ENCODE results near the gene SIX5.

The SIX5 gene

DNA sequence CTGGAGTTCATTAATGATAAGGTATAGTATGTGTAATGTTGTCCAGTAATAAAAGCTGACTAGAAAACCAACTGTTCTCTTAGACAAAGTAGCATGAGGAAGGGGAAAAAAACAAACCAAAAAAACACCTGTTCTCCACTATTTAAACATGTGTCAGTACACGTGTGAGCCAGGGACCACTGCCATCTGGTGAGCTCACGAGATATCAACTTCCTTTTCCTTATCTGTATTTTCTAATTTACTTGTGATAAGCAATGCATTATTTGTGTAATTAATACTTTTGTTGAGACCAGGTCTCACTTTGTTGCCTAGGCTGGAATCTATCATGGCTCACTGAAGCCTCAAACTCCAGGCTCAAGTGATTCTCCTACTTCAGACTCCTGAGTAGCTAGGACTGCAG lies 4.3 kb upstream of the SIX5 start:
- no peak for DNase-seq (ENCODE audit: low read depth in 3 of 3)

DNA sequence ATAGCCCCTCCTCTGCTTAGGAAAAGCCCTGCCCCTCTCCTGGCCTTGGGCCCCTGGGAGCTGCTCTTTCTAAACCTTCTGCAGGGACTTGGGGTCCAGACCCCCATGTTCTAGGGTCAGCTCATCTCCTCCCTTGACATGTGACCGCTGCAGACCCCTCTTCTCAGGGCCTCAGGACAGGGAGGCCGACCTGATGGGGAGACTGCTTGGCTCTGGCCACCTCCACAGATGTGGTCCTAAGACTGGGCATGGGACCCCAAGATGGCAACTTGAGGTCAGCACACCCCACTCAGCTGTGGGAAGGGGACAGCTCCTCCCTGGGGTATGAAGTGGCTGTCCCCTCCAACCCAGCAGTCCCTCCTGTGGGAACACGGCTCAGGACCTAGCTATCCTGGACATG lies 3.9 kb upstream of the SIX5 start:
- no peak for DNase-seq (ENCODE audit: low read depth in 3 of 3)

DNA sequence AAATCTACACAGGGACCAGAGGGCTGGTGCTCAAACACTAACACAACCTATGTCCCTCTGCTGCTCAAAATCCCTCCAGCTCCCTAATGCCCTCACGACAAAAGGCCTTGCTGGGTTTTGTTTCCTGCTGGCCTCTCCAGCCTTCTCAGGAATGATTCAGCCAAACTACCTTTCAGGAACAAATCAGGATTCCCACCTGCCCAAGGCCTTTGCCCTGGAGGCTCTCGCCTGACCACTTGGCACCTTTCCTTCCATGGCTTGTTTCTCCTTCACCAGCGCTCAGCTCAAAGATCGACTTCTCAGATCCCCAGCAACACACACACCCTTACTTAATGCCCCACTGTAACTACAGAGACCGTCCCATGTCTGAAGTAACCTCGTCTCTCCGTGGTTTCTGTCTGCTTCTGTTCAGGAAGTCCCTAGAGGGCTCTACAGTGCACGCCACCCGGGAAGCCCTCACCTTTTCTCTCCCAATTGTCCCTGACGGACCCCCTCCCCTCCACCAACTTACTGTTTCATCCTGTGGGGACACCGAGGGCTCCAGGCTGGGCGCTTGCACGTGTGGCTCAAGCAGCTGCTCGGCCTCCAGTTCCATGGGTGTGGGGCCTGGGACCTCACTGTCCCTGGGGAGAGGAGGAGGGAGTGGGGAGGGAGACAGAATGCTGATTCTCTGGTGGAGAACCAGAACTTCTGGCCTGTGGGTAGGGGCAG lies 3.2 kb upstream of the SIX5 start:
- no peak for DNase-seq (ENCODE audit: low read depth in 3 of 3)

DNA sequence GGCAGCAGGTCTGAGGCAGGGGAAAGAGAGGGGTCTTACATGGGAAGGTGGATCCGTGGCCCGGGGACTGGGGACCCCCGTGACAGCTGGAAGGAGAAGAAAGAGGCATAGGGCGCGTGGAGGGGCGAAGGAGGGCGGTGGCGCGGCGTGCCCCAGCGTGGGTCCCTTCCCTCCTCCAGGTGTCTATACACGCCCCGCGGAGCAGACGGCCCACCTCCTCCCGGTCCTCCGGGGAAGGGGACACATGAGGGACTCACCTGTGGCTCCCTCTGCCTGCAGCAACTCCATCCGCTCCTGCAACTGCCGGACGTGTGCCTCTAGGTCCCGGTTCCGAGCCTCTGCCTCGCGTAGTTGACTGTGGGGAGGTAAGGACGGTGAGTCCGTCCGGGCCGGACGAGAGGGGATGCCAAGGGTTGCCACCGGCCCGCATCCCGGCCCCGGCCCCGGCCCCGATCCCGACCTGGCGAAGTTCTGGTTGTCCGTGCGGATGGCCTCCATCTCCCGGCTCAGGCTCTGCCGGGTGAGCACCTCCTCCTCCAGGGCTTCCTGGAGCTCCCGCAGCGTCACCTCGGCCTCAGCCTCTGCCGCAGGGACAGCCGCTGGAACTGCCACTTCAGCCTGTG lies 2.4 kb upstream of the SIX5 start:
- no peak for DNase-seq (ENCODE audit: low read depth in 3 of 3)

DNA sequence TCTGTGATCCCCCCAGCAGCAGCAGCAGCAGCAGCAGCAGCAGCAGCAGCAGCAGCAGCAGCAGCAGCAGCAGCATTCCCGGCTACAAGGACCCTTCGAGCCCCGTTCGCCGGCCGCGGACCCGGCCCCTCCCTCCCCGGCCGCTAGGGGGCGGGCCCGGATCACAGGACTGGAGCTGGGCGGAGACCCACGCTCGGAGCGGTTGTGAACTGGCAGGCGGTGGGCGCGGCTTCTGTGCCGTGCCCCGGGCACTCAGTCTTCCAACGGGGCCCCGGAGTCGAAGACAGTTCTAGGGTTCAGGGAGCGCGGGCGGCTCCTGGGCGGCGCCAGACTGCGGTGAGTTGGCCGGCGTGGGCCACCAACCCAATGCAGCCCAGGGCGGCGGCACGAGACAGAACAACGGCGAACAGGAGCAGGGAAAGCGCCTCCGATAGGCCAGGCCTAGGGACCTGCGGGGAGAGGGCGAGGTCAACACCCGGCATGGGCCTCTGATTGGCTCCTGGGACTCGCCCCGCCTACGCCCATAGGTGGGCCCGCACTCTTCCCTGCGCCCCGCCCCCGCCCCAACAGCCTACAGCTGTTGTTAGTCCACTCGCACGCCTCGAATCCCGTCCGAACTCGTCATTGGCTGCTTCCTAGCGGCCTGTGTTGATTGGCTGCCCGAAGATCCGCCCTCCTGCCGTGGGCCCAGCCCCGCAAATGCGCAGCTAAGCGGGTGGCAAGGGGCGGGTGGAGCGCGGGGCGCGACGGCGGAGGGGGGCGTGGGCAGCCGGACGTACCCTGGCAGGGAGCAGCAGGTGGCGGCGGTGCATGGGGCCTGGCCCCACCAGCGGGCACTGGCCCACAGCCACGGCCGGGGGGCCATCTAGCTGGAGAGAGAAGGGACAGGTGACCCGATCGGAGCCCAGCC lies 1.4 kb upstream of the SIX5 start:
- DNase-seq (ENCODE audit: low read depth in 3 of 3) = peak; percentile 85 to 91 (median 87)

DNA sequence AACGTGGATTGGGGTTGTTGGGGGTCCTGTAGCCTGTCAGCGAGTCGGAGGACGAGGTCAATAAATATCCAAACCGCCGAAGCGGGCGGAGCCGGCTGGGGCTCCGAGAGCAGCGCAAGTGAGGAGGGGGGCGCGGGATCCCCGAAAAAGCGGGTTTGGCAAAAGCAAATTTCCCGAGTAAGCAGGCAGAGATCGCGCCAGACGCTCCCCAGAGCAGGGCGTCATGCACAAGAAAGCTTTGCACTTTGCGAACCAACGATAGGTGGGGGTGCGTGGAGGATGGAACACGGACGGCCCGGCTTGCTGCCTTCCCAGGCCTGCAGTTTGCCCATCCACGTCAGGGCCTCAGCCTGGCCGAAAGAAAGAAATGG lies 754 bp upstream of the SIX5 start:
- DNase-seq (ENCODE audit: low read depth in 3 of 3) = peak in 2 of 3 experiments; percentile 22 to 42

DNA sequence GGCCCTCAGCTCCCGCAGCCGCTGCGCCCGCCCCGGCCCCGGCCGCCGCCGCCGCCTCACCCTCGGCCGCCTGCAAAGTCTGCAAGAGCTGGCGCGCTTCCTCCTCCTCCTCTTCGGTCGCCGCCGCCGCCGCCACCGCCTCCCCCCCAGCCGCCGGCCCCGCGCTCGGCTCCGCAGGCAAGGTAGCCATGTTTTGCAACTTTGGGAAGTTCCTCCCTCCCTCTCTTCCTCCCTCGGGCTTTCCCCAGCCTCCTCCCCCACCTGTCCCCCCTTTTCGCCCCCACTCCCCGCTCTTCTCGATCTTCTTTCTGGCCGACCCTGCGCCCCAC lies 433 bp downstream of the SIX5 start:
- peak in 1 of 3 experiments; percentile 32 for DNase-seq (ENCODE audit: low read depth in 3 of 3)

DNA sequence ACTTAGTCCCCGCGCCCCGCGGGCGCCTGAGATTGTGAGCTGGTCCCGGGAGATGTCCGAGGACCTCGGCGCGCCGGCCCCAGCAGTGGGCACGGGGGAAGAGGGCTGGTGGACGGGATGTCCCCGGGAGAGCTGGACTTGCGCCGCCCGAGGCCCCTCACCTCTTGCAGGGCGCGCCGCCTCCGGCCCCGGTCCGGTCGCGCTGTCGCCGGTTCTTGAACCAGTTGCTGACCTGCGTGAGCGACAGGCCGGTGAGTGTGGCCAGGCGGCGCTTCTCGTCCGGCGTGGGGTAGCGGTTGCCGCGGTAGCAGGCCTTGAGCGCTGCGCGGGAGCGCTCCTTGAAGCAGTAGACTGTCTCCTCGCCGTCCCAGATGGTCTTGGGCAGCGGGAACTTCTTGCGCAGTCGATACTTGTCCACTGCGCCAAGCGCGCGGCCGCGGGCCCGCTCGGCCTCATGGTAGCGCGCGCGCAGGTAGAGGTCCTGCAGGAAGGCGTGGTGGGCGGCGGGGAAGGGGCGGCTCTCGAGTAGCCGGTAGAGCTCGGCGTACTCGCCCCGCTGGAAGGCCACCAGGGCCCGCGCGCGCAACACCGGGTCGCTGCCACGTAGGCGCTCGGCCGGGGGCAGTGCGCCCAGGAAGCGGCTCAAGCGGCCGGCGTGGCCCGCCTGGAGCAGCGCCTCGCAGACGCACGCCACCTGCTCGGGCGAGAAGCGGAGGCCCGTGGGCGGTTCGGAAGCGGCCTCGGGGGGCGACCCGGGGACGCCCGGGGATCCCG lies 984 bp downstream of the SIX5 start:
- DNase-seq (ENCODE audit: low read depth in 3 of 3) = no peak

DNA sequence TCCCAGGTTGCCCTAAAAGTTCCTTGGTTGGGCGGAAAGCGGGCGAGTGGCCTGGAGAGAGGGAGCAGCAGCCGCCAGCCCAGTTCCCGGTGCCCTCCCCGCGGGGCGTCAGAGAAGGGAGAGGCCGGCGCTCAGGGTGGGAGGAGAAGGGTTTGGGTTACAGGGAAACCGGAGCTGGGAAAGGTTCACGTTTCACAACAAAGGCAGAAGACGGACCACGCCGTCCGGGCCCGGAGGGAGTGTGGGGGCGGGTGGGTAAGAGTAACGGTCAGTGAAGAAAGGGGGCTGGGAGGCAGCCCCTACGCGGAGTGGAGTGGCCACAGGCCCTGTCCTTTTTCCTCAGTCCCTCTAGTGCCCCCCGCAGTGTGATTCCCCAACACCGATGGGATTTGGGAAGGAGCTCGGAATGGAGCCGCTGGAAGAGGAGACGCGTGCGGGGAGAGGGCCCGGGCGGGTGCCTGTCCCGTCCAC lies 1.6 kb downstream of the SIX5 start:
- DNase-seq (ENCODE audit: low read depth in 3 of 3) = no peak

DNA sequence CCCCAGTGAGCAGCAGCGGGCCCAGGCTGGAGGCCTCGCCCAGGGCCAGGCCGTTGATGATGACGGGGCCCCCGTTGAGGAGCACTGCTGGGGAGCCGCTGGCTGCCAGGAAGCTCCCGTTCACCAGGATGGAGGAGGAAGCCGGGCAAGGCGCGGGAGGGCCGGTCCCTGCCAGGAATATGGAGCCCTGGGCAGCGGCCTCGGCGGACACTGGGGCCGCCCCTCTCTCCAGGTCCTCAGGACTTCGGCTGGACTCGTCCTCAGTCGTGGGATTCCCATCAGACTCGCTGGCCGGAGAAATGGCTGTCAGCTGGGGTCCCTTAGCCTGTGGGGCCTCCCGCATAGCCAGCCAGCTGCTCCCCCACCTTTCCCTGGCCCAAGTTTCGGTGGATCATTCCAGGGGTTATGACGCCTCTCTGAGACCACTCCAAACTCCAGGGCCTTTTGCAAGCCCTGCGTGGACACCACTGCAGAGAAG lies 2.1 kb downstream of the SIX5 start:
- no peak for DNase-seq (ENCODE audit: low read depth in 3 of 3)

DNA sequence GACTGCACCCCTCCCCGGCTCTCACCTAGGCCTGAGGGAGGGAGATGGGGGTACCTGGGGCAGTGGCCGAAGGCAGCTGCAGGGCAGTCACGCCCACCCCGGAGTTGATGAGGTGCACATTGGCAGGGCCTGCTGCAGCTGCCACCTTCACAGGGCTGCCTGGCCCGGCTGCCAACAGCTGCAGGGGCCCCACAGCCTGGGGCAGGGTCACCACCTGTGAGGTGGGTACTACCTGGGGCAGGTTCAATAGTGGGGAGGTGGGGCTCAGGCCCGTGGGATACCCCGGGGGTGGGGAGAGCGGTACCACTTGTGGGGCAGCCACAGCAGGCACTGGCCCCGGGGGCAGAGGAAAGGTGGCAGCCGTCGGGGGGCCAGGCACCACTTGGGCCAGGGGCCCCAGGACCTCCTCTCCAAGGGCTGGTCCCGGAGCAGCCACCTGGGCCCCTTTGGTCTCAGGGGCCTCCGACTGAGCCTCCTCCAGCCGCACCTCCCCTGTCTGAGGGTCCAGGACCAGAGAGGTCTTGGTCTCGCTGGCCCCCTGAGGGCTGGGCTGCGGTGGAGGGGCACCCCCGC lies 2.7 kb downstream of the SIX5 start:
- DNase-seq (ENCODE audit: low read depth in 3 of 3) = no peak

DNA sequence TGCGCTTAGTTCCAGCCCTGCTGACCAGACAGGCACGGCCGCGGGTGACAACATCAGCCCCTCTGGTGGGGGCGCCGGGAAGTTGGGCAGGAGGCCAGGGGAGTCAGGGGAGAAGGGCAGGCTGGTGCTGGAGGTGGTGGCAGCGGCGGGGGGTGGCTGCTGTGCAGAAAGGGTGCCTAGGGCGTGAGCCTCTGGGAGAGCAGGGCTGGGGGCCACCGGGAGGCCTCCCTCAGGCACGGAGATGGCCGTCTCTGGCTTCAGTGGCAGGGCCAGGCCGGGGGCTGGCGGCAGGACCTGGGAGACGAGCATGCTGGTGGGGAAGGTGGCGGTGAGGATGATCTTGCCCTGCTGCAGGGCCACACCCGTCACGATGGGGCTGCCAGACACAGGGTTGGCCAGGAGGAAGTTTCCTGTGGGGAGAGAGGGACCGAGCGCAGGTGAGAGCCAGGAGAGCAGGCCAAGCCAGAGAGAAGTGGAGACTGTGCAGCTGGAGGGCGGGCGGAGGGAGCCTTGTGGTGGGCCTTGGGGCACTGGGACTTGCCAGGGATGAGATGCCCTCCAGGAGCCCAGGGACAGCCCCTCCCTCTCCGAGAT lies 3.3 kb downstream of the SIX5 start:
- no peak for DNase-seq (ENCODE audit: low read depth in 3 of 3)

DNA sequence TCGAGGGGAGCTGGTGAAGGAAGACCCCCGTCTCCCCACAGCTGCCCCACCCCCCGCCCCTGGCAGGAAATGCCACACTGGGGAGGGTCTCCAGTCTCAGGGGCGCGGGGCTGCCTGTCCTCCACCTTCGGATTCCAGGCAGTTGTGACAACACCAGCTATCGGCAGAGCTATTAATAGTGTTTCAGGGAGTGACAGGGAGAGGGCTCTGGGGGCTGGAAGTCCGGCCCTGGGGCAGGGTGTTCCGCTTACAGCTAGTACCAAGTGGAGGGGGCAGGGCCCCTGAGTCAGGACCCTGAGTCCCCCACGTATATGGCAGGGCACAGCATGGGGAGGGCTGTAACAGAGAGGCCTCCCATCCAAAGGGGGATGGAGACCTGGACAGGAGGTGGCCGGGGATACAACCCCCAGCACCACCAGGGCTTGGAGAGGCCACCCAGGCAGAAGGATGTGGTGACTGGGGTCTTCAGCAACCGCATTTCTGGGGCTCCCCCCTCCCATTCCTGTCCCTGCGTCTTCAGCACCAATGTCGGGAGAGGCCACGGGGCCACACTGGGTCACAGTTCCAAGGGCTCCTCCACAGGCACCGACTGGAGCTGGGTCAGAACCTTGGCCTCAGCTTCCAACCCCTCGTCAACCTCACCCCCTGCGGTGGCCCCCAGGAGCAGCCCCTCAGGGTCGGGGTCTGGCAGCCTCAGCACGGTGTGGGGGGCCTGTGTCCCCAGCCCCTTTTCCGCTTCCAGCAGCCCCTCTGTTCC lies 3.9 kb downstream of the SIX5 start:
- no peak for DNase-seq (ENCODE audit: low read depth in 3 of 3)

DNA sequence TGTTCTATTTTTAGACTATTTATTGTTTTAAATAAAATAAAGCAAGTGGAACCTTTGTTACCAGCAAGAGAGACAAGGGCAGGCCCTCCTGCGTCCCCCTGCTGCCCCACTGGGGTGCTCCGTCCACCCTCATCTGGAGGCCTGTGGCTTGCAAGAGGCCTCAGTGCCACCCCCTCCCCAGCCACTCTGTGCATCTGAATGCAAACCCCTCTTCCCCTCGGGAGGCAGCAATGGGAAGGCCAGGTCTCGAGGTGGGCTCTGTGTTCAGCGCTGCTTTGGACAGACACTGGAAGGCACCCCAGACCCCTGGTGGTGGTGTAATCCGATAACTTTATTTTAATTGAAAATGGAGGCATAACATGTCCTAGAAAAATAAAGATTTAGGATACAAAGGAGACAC lies 4.6 kb downstream of the SIX5 start:
- DNase-seq (ENCODE audit: low read depth in 3 of 3) = no peak

DNA sequence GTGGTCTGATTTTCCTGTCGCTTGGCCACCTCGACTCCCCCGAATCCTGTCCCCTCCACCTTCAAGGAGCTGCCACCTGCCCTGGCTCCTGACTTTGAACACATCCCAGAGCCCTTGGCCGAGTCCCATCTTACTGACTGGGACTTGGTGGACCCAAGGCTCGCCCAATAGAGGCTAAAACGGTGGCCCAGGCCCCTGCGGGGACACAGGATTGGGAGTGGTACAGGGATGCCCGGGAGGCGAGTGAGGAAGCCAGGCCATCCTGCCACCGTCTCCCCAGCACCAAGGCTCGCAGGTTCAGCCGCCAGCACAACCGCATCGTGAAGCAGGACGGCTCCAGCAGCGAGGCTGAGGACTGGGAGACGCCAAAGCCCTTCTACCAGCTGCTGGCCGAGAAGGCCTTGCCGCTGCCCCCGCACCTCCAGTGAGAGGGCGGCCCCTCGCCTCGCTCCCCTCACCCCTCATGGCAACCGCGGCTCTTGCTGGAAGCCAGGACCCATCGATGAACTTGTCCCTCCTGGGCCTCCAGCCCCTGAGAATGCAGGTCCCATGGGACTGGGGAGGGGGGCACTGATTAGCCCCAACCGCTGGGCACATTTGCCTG lies 5.3 kb downstream of the SIX5 start:
- no peak for DNase-seq (ENCODE audit: low read depth in 3 of 3)

DNA sequence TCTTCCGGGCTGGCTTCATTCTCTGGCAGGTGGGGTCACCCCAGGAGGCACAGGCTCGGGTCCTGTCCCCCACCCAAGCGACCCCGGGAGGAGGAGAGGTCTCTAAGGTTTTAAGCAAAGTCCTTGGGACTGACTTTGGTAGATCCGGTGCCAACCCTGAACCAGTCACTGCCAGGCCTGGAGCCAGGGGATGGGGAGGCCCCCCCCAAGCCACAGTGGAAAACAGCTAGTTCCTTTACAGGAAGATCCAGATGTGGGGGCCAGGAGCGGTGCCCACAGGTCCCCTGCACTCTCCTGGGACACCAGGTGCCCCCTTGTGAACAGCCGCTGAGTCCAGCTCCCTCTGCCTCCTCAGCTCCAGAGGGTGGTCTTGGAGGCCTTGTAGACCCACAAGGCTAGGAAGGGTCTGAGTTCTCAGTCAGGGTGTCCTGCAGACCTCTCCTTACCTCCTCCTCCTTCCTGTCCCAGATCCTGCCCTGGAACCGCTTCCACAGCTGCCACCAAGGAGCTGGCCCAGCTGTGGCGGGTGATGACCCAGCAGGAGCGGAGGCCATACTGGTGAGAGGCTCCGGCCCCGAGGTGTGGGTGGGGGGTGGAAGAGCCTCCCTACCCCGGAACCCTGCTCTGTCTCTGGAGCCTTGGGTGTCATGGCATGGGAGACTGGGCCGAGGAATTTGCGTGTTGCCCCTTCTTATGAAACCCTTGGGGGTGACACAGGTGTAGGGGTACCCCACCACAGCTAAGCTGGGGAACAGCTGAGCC lies 6.0 kb downstream of the SIX5 start:
- no peak for DNase-seq (ENCODE audit: low read depth in 3 of 3)

DNA sequence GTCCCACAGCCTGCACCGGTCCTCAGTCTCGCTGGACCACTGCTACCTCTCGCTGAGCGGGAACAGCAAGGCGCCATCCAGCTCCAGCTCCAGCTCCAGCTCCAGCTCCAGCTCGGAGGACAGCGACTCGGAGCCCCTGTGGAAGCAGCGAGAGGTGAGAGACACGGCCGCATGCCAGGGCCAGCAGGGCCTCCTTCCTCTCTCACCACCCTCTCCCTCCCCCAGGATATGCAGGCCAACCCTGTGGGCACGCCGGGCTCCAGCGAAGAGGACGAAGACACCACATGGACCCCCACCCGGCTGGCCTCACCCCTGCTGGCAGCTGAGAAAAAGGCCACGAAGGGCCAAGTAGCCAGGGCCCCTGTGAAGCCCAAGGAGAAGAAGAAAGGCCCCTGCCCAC lies 7.3 kb downstream of the SIX5 start:
- no peak for DNase-seq (ENCODE audit: low read depth in 3 of 3)

DNA sequence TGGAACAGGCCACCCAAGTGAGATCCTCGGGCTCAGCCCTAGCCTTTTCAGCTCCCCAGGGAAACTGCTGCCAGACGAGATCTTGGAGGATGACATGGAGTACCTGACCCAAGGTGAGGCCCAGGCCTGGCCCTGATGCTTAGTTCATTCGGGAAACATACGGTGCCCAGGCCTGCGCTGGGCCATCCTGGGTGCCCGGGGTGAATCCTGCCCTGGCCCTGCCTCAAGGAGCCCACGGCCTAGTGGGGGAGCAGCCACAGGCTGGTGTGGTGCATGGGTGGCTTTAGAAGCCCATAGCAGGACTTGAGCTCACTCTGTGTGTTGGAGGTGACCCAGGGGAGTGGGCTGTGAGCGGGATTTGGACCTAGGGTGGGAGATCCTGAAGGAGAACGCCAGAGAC lies 10.1 kb downstream of the SIX5 start:
- DNase-seq (ENCODE audit: low read depth in 3 of 3) = no peak

DNA sequence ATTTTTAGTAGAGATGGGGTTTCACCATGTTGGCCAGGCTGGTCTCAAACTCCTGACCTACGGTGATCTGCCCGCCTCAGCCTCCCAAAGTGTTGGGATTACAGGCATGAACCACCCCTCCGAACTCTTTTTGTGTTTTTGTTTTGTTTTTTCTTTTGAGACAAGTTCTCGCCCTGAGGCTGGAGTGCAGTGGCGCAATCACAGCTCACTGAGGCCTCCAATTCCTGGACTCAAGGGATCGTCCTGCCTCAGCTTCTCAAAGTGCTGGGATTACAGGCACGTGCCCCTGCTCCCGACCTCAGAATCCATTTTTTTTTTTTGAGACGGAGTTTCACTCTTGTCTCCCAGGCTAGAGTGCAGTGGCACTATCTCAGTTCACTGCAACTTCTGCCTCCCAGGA lies 11.4 kb downstream of the SIX5 start:
- DNase-seq (ENCODE audit: low read depth in 3 of 3) = no peak
